Activated naive CD4-positive, alpha-beta T cell treated with anti-CD3 and anti-CD28 coated beads, Interleukin-2, amount 50 U/mL, for 16 hours (primary cell): ENCODE measurements around the gene EPB42.

Experiments used
- DNase-seq: peaks from one replicate; pipeline ENCODE4 v3.0.0-alpha.2; 2020

EPB42 gene

DNA sequence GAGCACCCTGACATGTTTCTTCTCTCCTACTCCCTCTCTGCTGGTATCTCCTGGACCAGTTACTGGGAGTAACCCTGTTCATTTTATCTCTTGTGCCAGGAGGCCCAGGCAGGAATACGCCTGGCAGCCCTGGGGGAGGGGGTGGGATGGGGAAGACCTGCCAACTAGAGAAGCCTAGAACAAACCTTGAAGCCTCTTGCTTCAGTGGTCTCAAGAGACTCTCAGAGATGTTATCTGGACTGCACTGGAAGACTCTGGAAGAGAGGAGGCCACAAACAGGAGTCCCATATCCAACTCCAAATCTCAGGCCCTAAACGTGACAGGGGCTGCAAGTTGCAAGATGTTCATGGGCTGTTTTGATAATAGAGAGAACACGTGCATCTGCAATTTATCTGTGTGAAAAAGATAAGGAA lies at the start of gene EPB42:
TSS of gene EPB42 (minus strand) at position 28 of the 413 bp plus-strand sequence. CDS start 193 bp downstream, outside the sequence.
- no peak for DNase-seq

- no peak for DNase-seq
Observed at GRCh38 chr15:43270113-43270665, 49.4 kb upstream of the EPB42 start.

DNA sequence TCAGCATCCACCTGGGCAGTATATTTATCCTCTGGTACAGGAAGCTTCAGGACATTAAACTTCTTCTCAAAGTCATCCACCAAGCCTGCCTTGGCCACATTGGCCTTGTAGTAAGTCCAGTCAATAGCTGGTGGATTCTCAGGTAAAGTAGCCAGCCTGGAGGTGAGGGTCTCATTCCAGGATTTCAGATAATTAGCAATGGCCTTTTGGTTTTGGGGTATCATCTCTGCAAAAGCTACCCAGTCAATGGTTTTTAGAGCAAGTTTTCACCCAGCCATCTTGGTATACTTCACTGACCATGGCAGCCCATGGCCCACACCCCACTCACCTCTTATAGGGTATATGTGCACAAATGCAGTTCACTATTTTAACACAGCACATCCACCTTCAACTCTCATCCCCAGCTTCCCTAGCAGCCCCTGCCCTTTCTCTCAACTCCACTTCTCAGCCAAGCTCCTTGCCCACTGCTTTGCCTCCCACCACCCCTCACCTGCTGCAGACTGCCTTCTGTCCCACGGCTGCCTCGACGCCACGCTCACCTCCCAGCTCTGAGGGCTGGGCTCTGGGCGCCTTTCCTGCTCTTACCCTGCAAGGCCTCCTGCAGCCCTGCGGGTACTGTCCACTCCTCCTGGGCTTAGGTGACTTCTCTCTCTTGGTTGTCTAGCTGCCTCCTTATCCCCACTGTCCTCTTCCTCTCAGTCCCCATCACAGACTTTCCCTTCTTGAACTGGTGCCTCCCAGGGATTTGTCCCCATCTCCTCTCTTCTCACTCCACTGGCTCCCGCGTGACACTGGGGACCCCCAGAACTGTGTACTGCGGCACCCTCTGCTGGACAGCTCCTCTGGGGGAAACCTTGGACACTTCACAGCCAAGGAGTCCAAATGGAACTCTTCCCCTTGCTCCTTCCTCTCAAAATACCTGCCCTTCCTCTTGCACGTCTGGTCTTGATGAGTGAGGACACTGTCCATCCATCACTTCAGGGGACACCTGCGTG lies 47.6 kb upstream of the EPB42 start:
- no peak for DNase-seq

- no peak for DNase-seq
Observed at GRCh38 chr15:43267439-43267838, 46.6 kb upstream of the EPB42 start.

- DNase-seq = no peak
Observed at GRCh38 chr15:43266834-43267233, 46.0 kb upstream of the EPB42 start, which contains the start of gene TGM5. TSS of gene TGM5 (minus strand) at chr15:43266928. CDS start at chr15:43266849, 79 bp downstream.

GRCh38 chr15:43266386-43266785 lies 45.6 kb upstream of the EPB42 start:
- DNase-seq = no peak

GRCh38 chr15:43260011-43260615 lies 39.3 kb upstream of the EPB42 start:
- no peak for DNase-seq

- DNase-seq = no peak
Observed at GRCh38 chr15:43258781-43259180, 38.0 kb upstream of the EPB42 start.

GRCh38 chr15:43256341-43256740 lies 35.5 kb upstream of the EPB42 start:
- DNase-seq = no peak

DNA sequence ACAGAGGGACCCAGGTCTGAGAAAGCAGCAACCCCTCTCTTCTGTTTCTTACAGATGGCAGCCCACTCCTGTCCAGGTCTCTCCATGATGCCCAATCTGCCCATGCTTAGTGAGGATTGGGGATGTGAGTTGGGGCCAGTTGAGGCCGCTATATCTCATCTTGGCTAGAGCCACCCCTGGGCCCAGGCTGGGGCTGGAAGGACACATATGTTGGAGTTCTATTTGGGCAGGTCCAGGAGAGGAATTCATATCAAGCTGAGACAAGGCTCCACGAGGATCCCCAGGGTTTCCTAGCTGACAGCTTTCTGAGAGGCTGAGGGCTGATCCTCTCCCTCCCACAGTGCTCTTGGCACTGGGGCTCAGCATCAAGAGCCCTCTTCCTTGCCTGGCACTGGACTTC lies 34.6 kb upstream of the EPB42 start:
- no peak for DNase-seq

DNA sequence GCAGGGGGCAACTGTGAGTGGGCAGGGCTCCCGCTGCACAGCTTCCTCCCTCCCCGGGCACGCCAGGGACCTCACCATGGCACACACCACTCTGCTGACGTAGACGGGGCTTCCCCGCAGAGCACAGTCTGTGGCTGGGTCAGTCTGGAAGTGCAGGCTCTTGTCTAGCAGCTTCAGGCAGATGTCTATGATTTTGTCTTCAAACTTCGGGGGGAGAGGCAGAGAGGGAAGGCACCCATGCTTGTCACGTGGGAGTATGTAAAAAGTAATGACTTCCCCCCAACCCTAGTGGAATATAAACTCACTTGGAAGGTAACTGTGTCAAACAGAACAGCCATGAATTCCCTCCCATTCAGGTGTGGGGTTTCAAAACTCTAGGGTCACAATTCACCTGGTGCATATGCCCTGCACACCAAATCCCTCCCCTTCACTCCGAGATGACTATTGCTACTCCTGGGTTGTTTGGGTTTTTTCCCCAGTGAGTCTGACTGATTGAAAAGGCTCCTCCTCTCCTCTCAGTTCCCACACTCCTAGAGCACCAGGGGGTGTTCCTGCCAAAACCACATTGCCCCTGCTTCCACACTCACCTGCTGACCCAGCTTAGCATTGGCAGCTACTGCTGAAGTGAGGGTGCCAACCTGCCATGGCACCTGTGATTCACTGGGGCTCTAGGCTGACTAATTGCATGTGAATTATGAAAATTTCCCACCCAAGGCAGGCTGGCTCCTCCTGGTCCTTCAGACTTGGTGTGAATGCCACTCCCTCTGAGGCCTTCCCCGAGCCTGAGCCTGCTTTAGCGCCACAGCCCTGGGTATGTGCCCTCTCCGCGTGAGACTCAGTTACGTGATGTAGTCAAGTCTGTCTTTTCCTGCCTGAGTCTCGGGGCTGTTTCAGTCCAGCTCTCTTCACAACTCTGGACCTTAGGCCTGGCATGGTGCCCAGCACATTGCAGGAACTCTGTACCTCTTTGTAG lies 32.9 kb upstream of the EPB42 start:
- DNase-seq = no peak

DNA sequence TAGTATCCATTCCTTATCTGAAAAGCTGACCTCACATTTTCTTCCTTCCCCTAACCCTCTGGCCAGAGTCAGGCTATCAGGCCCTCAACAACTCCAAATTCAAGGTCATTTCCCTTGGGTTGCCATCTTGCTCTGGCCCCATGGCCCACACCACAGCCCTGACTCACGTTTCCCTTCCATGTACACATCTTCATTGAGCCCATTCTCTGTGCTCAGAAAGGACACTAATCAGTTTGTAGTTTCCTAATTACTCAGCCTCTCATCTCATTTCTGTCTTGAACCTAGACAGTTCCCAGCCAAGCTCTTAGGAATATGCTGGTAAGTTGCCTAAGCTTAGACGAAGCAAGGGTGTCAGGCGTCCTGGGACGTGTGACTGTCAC lies 31.0 kb upstream of the EPB42 start:
- no peak for DNase-seq

DNA sequence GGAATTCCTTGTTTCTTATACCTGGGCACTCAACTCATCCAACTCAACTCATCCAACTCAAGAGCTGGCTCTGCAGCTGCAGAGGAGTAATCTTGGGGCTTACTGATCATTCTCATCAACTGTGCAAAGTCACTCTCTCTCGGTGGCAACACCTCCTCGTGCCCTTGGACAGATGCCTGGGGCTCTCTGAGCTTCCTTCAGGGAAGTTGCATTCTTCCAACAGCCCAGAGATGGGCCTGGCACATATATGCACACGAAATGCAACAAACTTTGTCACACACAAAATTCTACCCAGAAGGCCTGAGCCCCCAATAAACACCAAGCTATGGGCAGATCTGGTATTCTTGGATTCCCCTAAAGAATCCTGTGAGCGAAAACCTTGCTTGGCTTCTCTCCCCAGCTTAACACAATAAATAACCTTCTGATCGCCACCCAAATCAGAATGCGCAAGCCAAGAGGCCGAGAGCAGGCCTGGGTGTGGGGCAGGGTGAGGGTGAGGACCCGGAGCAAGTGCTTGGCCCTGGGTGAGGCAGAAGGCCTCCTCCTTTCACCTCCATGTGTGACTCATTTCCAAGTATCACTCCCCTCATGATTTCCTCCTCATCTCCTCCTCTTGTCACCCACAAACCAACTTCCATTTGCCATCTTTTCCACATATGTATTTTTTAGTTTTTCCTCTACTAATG lies 30.5 kb upstream of the EPB42 start:
- no peak for DNase-seq

DNA sequence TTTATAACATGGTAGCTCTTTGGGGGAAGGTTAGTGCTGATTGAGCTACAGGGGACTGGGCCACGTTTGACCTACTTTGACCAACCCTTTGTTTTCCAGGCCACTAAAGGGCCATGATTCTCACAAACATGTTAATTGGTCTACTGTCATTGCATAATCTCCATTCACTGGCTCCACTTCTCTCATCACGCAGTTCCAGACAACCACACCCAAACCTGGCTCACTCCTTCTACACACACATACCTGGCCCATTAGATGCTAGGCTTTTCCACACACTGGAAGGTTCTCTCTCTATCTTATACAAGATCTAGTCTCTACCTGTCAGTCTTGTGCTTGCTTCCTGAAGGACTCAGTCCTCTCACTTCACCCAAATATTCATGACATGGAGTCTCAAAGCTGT lies 30.0 kb upstream of the EPB42 start:
- no peak for DNase-seq

- DNase-seq = no peak
Observed at GRCh38 chr15:43249699-43250203, 28.9 kb upstream of the EPB42 start.

DNA sequence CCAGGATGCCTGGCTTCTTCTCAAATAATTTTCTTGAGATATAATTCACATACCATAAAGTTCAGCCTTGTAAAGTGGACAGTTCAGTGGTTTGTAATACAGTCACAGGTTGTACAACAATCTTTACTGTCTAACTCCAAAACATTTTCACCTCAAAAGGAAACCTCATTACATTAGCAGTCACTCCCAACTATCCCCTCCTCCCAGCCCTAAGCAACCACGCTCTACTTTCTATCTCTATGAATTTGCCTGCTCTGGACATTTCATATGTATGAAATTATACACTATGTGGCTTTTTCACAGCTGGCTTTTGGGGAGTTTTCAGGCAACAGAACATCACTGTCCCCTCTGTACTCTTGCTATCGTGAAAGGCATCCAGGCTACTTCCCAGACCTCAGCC lies 28.4 kb upstream of the EPB42 start:
- no peak for DNase-seq

GRCh38 chr15:43246261-43246774 lies 25.5 kb upstream of the EPB42 start:
- DNase-seq = no peak

DNA sequence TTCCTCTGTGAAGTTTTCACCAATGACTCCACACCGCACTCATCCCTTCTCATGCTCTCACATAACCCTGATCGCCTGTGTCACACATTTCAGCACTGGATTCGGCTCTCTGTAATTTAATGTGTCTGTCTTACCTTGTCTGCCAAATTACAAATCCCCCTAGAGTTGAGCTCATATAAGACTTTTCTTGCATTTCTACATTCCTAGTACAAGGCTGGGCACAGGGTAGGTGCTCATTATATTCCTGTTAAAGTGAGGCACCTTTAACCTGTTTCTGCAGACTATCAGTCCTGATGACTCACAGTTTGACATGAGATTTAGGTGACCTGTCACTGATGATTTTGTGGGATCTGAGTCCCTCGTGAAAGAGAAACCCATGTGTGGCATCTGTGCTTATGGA lies 23.3 kb upstream of the EPB42 start:
- DNase-seq = no peak

DNA sequence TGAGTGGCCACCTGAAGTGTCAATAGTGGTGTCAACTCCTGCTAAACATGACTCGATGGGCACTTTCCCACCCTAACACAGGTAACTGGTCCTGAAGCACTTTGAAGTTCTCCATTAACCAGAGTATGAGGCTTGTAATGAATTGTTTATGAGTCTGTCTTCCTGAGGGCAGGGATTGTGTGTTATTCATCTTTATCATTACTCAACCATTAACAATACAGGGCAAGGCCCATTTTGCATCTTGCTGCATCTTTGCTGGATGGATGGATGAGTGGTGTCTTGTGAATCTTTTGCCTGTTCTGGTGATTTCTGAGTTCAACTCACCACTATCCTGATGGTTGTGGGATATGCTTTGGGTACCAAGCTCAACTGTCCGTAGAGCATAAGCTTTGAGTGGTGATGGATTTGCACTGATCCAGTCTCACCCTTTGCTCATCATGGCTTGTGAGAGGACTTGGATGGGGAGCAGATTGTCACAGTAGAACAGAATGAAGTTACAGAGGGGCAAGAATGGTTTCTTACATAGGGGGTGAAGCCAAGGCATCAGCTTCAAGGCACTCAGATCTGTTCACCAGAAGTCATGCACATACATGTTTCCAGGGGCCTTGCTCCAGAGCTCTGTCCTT lies 22.3 kb upstream of the EPB42 start:
- no peak for DNase-seq

DNA sequence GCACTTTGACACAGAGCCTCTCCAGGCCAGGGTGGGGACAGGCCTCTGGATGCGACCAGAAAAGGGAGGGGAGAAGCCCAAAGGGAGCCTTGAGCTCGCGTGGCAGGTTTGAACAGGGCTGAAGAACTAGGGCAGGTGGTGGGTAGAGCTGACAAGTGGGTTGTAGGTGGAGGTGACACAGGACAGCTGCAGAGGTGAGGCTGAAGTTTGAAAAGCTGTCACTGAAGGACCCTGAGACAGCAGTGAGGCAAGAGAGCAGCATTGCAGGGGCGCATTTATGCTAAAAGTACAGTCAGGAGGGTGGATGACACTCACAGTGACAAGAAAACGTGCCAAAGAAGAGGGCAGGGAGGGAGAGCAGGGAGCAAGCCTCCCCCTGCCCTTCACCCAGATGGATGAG lies 21.8 kb upstream of the EPB42 start:
- DNase-seq = no peak

GRCh38 chr15:43241100-43241499 lies 20.3 kb upstream of the EPB42 start:
- no peak for DNase-seq
